K562 (cell line): ENCODE results near the gene CCDC138. TPM values are rescaled to one million over a fixed set of nuclear protein-coding genes. Genes with fewer than 3 reads are reported as not detected.

Experiments
- ATAC-seq: fragments of 200-7000 bp; cut with Tn5 transposase; 3 replicates; pipeline ENCODE4 v1.9.1; 2020; ENCODE audit warnings: moderate library complexity
- BruUV-seq: library from RNA; stranded (reverse); fragments of 400-500 nt; replicated peaks from 2 replicates; lab custom pipeline; 2021; lab: Mats Ljungman, UMichigan
- CTCF ChIA-PET: fragments of 300-600 bp; formaldehyde crosslinking; extraction: SDS; loops from one replicate; lab custom pipeline; 2021; ENCODE audit warnings: low intra/inter-chr PET ratio; lab: Yijun Ruan, JAX
- POLR2A ChIA-PET: fragments of 300-600, 350-650 bp; sonication (Branson Sonifier 250); formaldehyde crosslinking; extraction: SDS; loops from one replicate; lab custom pipeline; 2021; ENCODE audit warnings: antibody characterized with exemption, inconsistent platforms; lab: Yijun Ruan, JAX
- DNase-seq, 4 experiments: peaks; one replicate each; pipeline versions ENCODE4 v3.0.0 to v3.0.0-alpha.2; 2011 to 2018; ENCODE audit warnings: low spot score in 3 of 4, mixed read lengths in 3 of 4; ENCODE audit errors: extremely low read depth in 1 of 4
- FAIRE-seq: peaks from 2 replicates; lab custom pipeline; 2011; peaks lifted over from hg19 to GRCh38; lab: Jason Lieb, UNC
- H2AFZ ChIP-seq: 2 replicates; pipeline ENCODE4 v1.6.0; 2011; ENCODE audit warnings: low read depth, low read length, control low read depth, inconsistent platforms
- H3K27ac ChIP-seq: fragments of 200-600 bp; 3 replicates; pipeline ENCODE4 v1.8.0; 2011; ENCODE audit warnings: low read depth, mild to moderate bottlenecking, control low read depth, inconsistent platforms, low read length, moderate library complexity, mixed read lengths; ENCODE audit errors: extremely low read depth
- H3K27me3 ChIP-seq, 2 experiments: fragments of 300-600 bp in 1 of 2; 2 replicates in 1 of 2; 3 replicates in 1 of 2; pipeline versions ENCODE4 v1.6.0 to v1.8.0; 2011; ENCODE audit warnings: inconsistent platforms in 2 of 2, low read length in 2 of 2, mild to moderate bottlenecking in 1 of 2, mixed read lengths in 1 of 2, moderate library complexity in 1 of 2; ENCODE audit not compliant: control insufficient read depth in 2 of 2, insufficient read depth in 2 of 2
- H3K36me3 ChIP-seq: fragments of 300-600 bp; 3 replicates; pipeline ENCODE4 v1.8.0; 2011; ENCODE audit warnings: mild to moderate bottlenecking, low read length, inconsistent platforms; ENCODE audit not compliant: control insufficient read depth, insufficient read depth
- H3K4me1 ChIP-seq, 2 experiments: fragments of 200-600 bp in 1 of 2; replicated peaks in 1 of 2; 2 replicates in 1 of 2; 3 replicates in 1 of 2; pipeline versions ENCODE4 v1.5.1 to v1.8.0; 2011; ENCODE audit warnings: inconsistent platforms in 2 of 2, low read length in 2 of 2, mild to moderate bottlenecking in 1 of 2, mixed read lengths in 1 of 2, moderate library complexity in 1 of 2; ENCODE audit not compliant: control insufficient read depth in 2 of 2, insufficient read depth in 2 of 2
- H3K4me2 ChIP-seq: 2 replicates; pipeline ENCODE4 v1.6.1; 2011; ENCODE audit warnings: low read length, control low read depth, inconsistent platforms, mixed read lengths; ENCODE audit not compliant: insufficient read depth
- H3K4me3 ChIP-seq: fragments of 200-600 bp; sonication (generic), shearing (Covaris generic); 2 replicates; pipeline ENCODE4 v1.5.1; 2016; ENCODE audit warnings: control low read depth, inconsistent platforms
- H3K79me2 ChIP-seq: fragments of 200-600 bp; 3 replicates; pipeline ENCODE4 v1.8.0; 2011; ENCODE audit warnings: low read length, inconsistent platforms; ENCODE audit not compliant: control insufficient read depth, insufficient read depth
- H3K9ac ChIP-seq, 2 experiments: 2 replicates each; pipeline versions ENCODE4 v1.6.0 to v1.6.1; 2011; ENCODE audit warnings: low read depth in 2 of 2, low read length in 2 of 2, control low read depth in 1 of 2, inconsistent platforms in 1 of 2, mild to moderate bottlenecking in 1 of 2, mixed read lengths in 1 of 2; ENCODE audit not compliant: insufficient read depth in 1 of 2
- H3K9me1 ChIP-seq: one replicate; pipeline ENCODE4 v1.6.0; 2011; ENCODE audit warnings: inconsistent platforms, mild to moderate bottlenecking, low read length, moderate library complexity; ENCODE audit not compliant: control insufficient read depth, insufficient read depth
- H3K9me3 ChIP-seq: replicated peaks from 2 replicates; pipeline ENCODE4 v1.5.1; 2011; ENCODE audit warnings: low read depth, low read length, inconsistent platforms; ENCODE audit not compliant: control insufficient read depth, insufficient read depth
- H4K20me1 ChIP-seq: replicated peaks from 2 replicates; pipeline ENCODE4 v1.6.1; 2011; ENCODE audit warnings: low read length, inconsistent platforms, mixed read lengths; ENCODE audit not compliant: control insufficient read depth, insufficient read depth
- CTCFL ChIP-seq: IDR thresholded peaks from 2 replicates; pipeline ENCODE4 v1.6.1; 2011; ENCODE audit warnings: borderline replicate concordance, low read depth, mild to moderate bottlenecking, moderate library complexity, low read length; ENCODE audit not compliant: insufficient read depth, poor library complexity, severe bottlenecking
- GATA2 ChIP-seq: sonication (generic); formaldehyde crosslinking; IDR thresholded peaks from 2 replicates; pipeline ENCODE4 v1.4.0; 2020; ENCODE audit warnings: mild to moderate bottlenecking, missing genetic modification reagents
- ZZZ3 ChIP-seq: fragments of 450-650 bp; IDR thresholded peaks from 2 replicates; pipeline ENCODE4 v1.6.1; 2016; ENCODE audit warnings: antibody characterized with exemption, mild to moderate bottlenecking, moderate library complexity
- WGBS: fragments of 100-300 bp; shearing (Covaris generic); methylation state at CpG from one replicate; pipeline ENCODE4 v1.1.6; 2016; ENCODE audit warnings: low coverage, mixed read lengths; ENCODE audit not compliant: insufficient coverage; ENCODE audit errors: missing lambda C conversion rate; 5-methylcytosine and 5-hydroxymethylcytosine counted together
- in situ Hi-C: fragments of 300-500 bp; cut with MboI; formaldehyde crosslinking; loops from 4 replicates; pipeline ENCODE4 v1.15.0; 2018; ENCODE audit warnings: inconsistent platforms, mixed read lengths
- intact Hi-C: fragments of 100-400 bp; cut with micrococcal nuclease; formaldehyde crosslinking; loops from 2 replicates; pipeline ENCODE4 v1.14.2; 2022
- polyA plus RNA-seq, 8 experiments: library from polyadenylated mRNA; depleted of rRNA in 4 of 8; stranded (reverse) in 5 of 8; unstranded in 3 of 8; fragments of >200 nt; fragmentation: Nextera tagmentation in 2 of 8; fragmentation: Illumina TruSeq in 1 of 8; extraction: Ambion mirVana in 2 of 8; extraction: Trizol in 1 of 8; gene quantifications; 2 replicates each; pipeline versions ENCODE4 v1.2.1 to v1.2.3, GENCODE V29; 2011 to 2014; ENCODE audit warnings: inconsistent platforms in 1 of 8, missing spikeins in 1 of 8
- total RNA-seq, 7 experiments: library from RNA; depleted of rRNA in 6 of 7; stranded (reverse); fragments of >200 nt in 6 of 7; fragmentation: Illumina TruSeq in 2 of 7; extraction: Trizol in 2 of 7; gene quantifications; 2 replicates each; pipeline versions ENCODE4 v1.2.1 to v1.2.3, GENCODE V29; 2011 to 2021; ENCODE audit warnings: low replicate concordance in 1 of 7

The CCDC138 gene
- total and polyA plus RNA-seq, 9 of the 15 experiments (the other 6 are each of a cell fraction or from before 2014, with no cell fraction given): 17.5 to 44.6 (median 26.7) TPM

- Histone ChIP-seq H3K9ac (no peak overlapping the region), H3K9me1 (no peaks in the 10 kb centered on the region), H2AFZ (no peak overlapping the region), H3K36me3 (no peaks in the 10 kb centered on the region), H3K4me1 (no peaks in the 10 kb centered on the region), H3K4me2 (no peak overlapping the region), H3K9me3 (no peaks in the 10 kb centered on the region), H3K27me3 (peaks cover 35 to 76% of the 10 kb centered on the region in 2 experiments), H3K79me2 (no peaks in the 10 kb centered on the region), H3K4me3 (no peak overlapping the region), H3K27ac (no peak overlapping the region), H4K20me1 (0 out of 2 replicates have a peak, but pooled peaks cover 8% of the 10 kb centered on the region)
- TF ChIP-seq CTCFL: peak; percentile 9
- TF ChIP-seq ZZZ3: no peak
- TF ChIP-seq GATA2 (CRISPR knock-in tag): no peak
- ATAC-seq (peak; percentile 62; the same call in 2 of the 3 replicates), DNase-seq (no peak), FAIRE-seq (no peak)
- ChIA-PET CTCF (no interaction called here), POLR2A (no interaction called here)
- no TSS peak for BruUV-seq
- in situ Hi-C loops: no loop called here
- intact Hi-C loops: no loop called here
- 2% methylated on average over 19 of the region's 20 CpGs for WGBS
Observed at GRCh38 chr2:108910541-108911396, 124.2 kb downstream of the CCDC138 start.
